UCSD-AML1 (cell line): ENCODE data around the gene TRMT112.

Experiments
- DNase-seq: peaks from one replicate; lab custom pipeline; 2025; ENCODE audit not compliant: unreplicated experiment; lab: John Stamatoyannopoulos, UW

Gene TRMT112

GRCh38 chr11:64294774-64295173 is 22.6 kb downstream of the TRMT112 start:
- DNase-seq, result no peak

- no peak for DNase-seq
Measured at GRCh38 chr11:64292460-64293254, 24.7 kb downstream of the TRMT112 start.

GRCh38 chr11:64291752-64292459 is 25.5 kb downstream of the TRMT112 start:
- no peak for DNase-seq

GRCh38 chr11:64291262-64291751 is 26.1 kb downstream of the TRMT112 start, which contains the start of gene KCNK4:
KCNK4 (plus strand) TSS chr11:64291302; CDS start chr11:64293019, 1,717 bp downstream.
- no peak for DNase-seq

GRCh38 chr11:64290352-64291261 is 26.8 kb downstream of the TRMT112 start:
- DNase-seq, result no peak

GRCh38 chr11:64289002-64289564 is 28.3 kb downstream of the TRMT112 start:
- no peak for DNase-seq

GRCh38 chr11:64288353-64288750 is 29.0 kb downstream of the TRMT112 start:
- DNase-seq, result no peak

- no peak for DNase-seq
Measured at GRCh38 chr11:64287676-64288352, 29.5 kb downstream of the TRMT112 start.

- DNase-seq, result no peak
Measured at GRCh38 chr11:64286801-64287159, 30.6 kb downstream of the TRMT112 start.

GRCh38 chr11:64285885-64286800 is 31.2 kb downstream of the TRMT112 start:
- peak; percentile 41 for DNase-seq

- DNase-seq, result peak; percentile 90
Measured at GRCh38 chr11:64284962-64285884, 32.1 kb downstream of the TRMT112 start, which contains the start of gene GPR137. GPR137 (plus strand) TSS chr11:64285848; CDS start chr11:64286525, 677 bp downstream.

- peak; percentile 93 for DNase-seq
Measured at GRCh38 chr11:64284048-64284961, 33.1 kb downstream of the TRMT112 start, which contains the start of gene BAD. BAD (minus strand) TSS chr11:64284665; CDS start chr11:64284368, 297 bp downstream.

- no peak for DNase-seq
Measured at GRCh38 chr11:64283092-64283491, 34.3 kb downstream of the TRMT112 start.

- no peak for DNase-seq
Measured at GRCh38 chr11:64281957-64282770, 35.2 kb downstream of the TRMT112 start.

- DNase-seq, result no peak
Measured at GRCh38 chr11:64278576-64279190, 38.7 kb downstream of the TRMT112 start.
